ENCODE results near the gene DPY30. TPM values are rescaled to one million over a fixed set of nuclear protein-coding genes. Genes with fewer than 3 reads are reported as not detected.

The DPY30 gene
- total RNA-seq, 1 donor from 2014 or later: 63.7 TPM

DNA sequence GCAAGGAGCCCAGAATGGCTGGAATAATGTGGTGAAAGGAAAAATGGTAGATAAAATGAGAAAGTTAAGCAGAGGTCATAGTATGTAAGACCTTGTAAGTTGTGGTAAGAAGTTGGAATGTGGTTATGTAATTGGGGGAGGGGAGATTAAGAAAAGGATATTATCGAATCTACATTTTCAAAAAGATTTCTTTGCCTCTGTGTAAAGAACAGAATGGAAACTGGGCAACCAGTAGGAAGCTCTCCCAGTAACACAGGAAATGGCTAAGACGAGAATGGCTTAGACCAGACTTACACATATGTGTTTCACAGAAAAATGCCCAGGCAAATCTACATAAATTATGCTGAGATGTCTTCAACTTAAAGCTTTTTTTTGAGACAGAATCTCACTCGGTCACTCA is 42.0 kb downstream of the DPY30 start:
- no peaks in the 10 kb centered on the region for H3K27me3 Mint-ChIP-seq (ENCODE audit: low read depth)
- H3K4me3 Mint-ChIP-seq: no peak overlapping the region
- DNase-seq (ENCODE audit: low spot score in 2 of 2, unreplicated experiment in 2 of 2): no peak
- H3K27ac Mint-ChIP-seq: peak overlapping the region; percentile 74
- H3K4me1 Mint-ChIP-seq: peaks cover 9% of the 10 kb centered on the region
- peaks cover 4% of the 10 kb centered on the region for H3K36me3 Mint-ChIP-seq
- peaks cover 9% of the 10 kb centered on the region for H3K9me3 Mint-ChIP-seq
- TF ChIP-seq, protein P1, sequence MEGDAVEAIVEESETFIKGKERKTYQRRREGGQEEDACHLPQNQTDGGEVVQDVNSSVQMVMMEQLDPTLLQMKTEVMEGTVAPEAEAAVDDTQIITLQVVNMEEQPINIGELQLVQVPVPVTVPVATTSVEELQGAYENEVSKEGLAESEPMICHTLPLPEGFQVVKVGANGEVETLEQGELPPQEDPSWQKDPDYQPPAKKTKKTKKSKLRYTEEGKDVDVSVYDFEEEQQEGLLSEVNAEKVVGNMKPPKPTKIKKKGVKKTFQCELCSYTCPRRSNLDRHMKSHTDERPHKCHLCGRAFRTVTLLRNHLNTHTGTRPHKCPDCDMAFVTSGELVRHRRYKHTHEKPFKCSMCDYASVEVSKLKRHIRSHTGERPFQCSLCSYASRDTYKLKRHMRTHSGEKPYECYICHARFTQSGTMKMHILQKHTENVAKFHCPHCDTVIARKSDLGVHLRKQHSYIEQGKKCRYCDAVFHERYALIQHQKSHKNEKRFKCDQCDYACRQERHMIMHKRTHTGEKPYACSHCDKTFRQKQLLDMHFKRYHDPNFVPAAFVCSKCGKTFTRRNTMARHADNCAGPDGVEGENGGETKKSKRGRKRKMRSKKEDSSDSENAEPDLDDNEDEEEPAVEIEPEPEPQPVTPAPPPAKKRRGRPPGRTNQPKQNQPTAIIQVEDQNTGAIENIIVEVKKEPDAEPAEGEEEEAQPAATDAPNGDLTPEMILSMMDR (IDR thresholded peaks at IDR 0.05; ENCODE audit: unreplicated experiment): no peak

DNA sequence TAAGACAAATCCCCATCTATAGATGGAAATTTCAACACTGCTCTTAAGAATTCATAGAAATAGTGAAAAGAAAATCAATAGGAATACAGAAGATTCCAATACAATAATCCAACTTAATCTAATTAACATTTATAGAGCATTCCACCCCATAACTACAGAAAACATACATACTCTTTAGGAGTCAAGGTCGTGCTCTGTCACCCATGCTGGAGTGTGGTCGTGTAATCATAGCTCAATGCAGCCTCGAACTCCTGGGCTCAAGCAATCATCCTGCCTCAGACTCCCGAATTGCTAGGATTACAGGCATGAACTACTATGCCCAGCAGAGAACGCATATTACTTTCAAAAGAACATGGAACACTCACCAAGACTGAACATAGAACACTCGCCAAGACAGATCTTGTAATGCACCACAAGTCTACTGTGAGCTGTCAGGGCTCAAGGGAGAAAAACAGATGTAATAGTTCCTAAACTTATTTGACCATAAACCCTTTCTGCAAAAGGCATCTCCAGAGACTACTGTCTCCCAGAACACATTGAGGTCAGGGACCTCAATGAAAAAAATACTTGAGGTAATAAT is 42.9 kb downstream of the DPY30 start:
- no peaks in the 10 kb centered on the region for H3K27me3 Mint-ChIP-seq (ENCODE audit: low read depth)
- TF ChIP-seq, protein P1 (IDR thresholded peaks at IDR 0.05; ENCODE audit: unreplicated experiment): no peak
- DNase-seq (ENCODE audit: low spot score in 2 of 2, unreplicated experiment in 2 of 2): no peak
- H3K27ac Mint-ChIP-seq: no peak overlapping the region
- H3K36me3 Mint-ChIP-seq: peaks cover 4% of the 10 kb centered on the region
- H3K4me3 Mint-ChIP-seq: no peak overlapping the region
- H3K9me3 Mint-ChIP-seq: peaks cover 9% of the 10 kb centered on the region
- H3K4me1 Mint-ChIP-seq: peaks cover 9% of the 10 kb centered on the region

DNA sequence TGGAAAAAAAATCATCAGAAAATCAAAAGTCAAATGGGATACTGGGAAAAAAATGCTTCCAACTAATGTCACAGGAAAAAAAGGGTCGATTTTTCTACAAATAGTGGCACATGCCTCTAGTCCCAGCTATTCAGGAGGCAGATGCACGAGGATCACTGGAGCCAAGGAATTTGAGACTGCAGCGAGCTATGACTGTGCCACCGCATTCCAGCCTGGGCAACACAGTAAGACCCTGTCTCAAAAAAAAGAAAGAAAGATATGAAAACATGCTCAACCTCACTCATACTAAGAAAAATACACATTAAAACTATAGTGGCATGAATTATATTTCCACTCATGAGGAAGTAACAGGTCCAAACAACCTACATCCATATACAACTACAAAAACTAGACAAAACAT is 46.7 kb downstream of the DPY30 start:
- no peaks in the 10 kb centered on the region for H3K27me3 Mint-ChIP-seq (ENCODE audit: low read depth)
- peaks cover 4% of the 10 kb centered on the region for H3K36me3 Mint-ChIP-seq
- TF ChIP-seq, protein P1 (IDR thresholded peaks at IDR 0.05; ENCODE audit: unreplicated experiment): no peak
- peaks cover 7% of the 10 kb centered on the region for H3K4me1 Mint-ChIP-seq
- H3K27ac Mint-ChIP-seq: no peak overlapping the region
- peaks cover 6% of the 10 kb centered on the region for H3K9me3 Mint-ChIP-seq
- no peak overlapping the region for H3K4me3 Mint-ChIP-seq
- no peak for DNase-seq (ENCODE audit: low spot score in 2 of 2, unreplicated experiment in 2 of 2)

DNA sequence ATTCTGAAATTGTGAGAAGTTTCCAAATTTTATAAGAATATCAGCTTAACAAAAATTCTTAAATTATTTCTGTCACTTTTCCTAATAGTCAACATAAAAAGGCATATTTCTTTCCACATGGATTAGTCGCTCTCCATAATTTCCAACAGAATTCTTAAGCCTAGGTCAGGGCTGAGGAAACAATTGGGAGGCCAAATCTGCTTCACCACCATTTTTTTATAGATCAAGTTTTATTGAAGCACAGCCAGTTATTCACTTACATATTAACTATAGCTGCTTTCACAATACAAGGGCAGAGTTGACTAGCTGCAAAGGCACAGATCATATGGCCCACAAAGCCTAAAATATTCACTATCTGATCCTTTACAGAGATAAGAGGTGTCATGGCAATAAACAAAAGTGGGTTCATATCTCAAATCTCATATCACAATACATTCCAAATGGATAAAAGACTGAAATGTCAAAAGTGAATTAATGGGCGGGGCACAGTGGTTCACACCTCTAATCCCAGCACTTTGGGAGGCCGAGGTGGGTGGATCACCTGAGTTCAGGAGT is 47.5 kb downstream of the DPY30 start:
- H3K4me3 Mint-ChIP-seq: no peak overlapping the region
- no peaks in the 10 kb centered on the region for H3K27me3 Mint-ChIP-seq (ENCODE audit: low read depth)

DNA sequence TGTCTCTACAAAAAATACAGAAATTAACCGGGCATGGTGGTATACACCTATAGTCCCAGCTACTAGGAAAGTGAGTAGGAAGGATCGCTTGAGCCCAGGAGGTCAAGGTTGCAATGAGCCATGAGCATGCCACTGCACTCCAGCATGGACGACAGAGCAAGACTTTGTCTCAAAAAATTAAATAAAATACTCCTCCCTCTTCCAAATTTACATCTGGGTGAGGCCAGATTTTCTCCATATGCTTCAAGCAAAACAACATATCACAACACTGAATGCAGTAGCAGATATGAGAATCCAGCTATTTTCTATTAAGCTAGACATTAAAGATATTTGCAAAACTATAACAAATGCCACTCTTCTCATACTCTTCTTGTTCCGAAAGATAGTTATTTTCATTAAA is 49.7 kb downstream of the DPY30 start:
- Mint-ChIP-seq H3K27me3 (ENCODE audit: low read depth) (no peaks in the 10 kb centered on the region), H3K27ac (no peak overlapping the region), H3K4me1 (peaks cover 7% of the 10 kb centered on the region), H3K36me3 (peaks cover 2% of the 10 kb centered on the region), H3K4me3 (no peak overlapping the region), H3K9me3 (no peaks in the 10 kb centered on the region)
- TF ChIP-seq, protein P1 (IDR thresholded peaks at IDR 0.05; ENCODE audit: unreplicated experiment): no peak
- no peak for DNase-seq (ENCODE audit: low spot score in 2 of 2, unreplicated experiment in 2 of 2)

More for the DNA sequence above, 47.5 kb downstream of the DPY30 start:
- H3K27ac Mint-ChIP-seq: no peak overlapping the region
- peaks cover 7% of the 10 kb centered on the region for H3K4me1 Mint-ChIP-seq
- peaks cover 4% of the 10 kb centered on the region for H3K36me3 Mint-ChIP-seq
- DNase-seq (ENCODE audit: low spot score in 2 of 2, unreplicated experiment in 2 of 2): no peak
- TF ChIP-seq, protein P1 (IDR thresholded peaks at IDR 0.05; ENCODE audit: unreplicated experiment): no peak
- H3K9me3 Mint-ChIP-seq: peaks cover 3% of the 10 kb centered on the region
